NCI-H226 (cell line): ENCODE results near the gene APPBP2.
"Not testable (repeated sequence)": the region's sequence is repeated elsewhere in the genome, so short reads cannot be mapped to it uniquely, and the experiment has no call there.

Source experiments
- DNase-seq: peaks from one replicate; pipeline ENCODE4 v3.0.0-alpha.2; 2015

Gene APPBP2

DNA sequence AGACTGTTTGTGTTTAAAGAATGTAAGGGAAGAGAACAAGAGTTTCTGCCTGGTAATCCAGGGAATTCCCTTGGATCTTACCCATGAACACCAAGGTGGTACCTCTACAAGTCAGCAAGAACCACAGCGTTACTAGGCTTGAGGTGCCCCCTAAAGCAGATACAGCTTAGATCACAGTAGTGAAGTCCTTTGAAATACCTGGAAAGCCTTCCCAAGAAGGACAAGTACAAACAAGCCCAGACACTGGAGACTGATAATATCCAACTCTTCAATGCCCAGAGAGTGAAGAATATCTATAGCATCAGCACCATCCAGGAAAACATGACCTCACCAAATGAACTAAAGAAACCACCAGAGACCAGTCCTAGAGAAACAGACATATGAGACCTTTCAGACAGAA is 3.8 kb upstream of the APPBP2 start:
- no peak for DNase-seq

DNA sequence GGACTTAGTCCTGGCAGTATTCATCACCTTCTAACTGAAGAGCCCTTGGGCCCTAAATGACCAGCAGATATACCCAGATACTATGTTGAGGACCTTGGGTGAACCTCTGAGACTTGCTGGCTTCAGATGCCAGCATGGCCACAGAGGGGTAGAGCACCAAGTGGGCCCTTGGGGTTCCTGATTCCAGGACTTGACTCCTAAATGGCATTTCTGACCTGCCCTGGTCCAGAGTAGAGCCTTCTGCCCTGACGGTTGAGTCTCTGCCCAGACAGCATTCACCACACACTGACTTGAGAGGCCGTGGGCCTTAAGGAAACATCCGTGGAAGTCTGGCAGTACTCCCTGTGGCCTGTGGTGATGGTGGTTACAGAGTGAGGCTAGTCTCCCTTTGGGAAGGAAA is 2.8 kb upstream of the APPBP2 start:
- DNase-seq, result no peak

DNA sequence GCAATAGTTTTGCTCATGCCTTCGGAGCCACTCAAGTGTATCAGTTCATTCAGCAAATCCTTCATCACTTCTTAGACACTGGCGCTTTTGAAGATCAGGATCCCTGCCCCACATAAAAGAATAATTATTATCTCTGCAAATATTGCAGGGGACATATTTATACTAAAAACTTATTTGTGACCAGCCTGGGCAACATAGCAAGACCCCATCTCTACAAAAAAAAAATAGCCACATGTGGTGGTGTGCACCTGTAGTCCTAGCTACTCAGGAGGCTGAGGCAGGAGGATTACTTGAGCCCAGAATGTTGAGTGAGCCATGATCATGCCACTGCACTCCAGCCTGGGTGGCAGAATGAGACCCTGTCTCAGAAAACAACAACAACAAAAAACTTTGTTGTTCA is 1.7 kb upstream of the APPBP2 start:
- no peak for DNase-seq

DNA sequence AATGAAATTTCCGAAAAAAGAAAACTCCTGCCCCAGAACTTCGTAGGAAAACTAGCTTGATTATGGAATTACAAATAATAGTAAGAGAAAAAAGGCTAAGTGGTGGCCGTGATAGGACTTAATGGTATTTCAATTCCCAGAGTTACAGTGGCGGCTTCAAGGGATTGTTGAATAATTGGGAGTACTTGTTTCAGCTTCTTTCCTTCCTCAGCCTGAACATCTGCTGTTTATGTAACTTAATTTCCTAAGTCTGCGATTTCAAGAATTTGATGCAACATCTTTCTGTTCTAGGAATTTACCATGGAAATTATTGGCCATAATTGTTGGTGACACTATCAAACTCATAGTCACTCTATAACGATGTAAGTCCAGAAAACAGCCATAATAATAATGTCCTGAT is 684 bp upstream of the APPBP2 start:
- DNase-seq, result no peak

DNA sequence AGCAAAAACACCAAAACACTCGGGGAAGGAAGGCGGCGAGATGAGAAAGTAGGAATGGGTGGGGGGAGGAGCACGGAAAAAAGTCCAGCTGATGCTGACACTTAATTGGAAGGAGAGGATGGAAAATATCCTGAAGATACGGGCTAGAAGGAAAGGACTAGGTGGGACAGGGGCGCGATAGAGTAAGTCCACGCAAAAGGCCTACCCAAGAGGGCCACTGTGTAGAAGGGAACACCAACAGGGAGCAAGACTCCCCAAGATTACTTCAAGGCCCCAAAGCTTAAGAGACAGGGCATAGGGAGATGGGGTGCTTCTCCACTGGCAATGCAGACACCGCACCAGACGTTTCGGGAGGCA is 736 bp downstream of the APPBP2 start:
- no peak for DNase-seq

DNA sequence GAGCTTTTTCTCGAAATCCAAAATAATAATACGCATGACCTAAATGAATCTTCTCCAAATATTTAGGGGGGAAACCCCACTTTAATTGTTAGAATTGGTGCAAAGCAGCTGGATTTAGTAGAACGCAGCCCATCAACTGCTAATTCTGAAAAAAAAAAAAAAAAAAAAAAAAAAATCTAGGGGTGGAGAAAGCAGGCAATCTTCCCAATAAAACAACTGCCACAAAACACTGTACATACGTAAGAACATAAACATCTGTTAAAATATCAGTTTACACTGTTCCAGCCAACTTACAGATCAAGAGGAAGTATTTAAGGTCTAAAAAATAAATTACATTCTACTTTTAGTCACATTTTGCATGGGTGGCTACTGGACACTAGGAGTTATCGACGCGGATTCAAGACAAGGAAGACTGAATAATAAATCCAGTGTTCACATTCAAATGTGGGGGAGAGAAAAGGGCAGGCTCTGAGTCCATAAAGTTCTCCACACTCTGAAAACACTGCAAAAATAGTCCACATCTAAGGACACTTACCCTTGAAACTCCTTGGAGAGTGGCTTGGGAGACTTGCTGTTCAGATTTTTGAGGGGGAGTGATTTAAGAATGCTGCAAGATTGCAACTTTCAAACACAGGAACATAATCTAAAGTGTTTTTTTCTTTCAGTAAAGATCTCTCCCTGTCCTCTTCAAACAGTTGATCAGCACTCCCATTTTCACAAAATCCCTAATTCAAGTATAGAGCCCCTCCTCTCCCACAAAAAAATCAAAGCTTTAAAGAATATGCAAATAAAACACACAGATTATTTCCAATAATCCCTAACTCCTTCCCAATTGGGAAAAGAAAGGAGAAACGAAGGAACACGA is 1.3 kb downstream of the APPBP2 start:
- no peak for DNase-seq

DNA sequence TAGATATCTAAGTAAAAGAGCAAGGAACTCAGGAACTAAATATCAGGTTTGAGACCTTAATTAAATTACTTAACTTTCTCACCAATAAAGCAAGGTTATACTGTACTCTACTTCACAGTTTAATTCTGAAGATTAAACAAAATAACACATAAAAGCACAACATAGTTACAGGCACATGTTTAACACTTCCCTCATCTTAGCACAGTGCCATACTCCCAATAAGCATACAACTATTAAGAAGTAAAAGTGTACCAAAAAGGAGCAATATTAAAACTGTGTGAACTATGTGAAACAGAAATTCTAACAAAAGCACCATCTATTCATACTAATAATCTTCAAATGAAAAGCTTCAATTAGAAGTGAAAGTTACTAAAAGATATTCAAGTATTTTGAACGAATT is 2.2 kb downstream of the APPBP2 start:
- DNase-seq, result no peak

DNA sequence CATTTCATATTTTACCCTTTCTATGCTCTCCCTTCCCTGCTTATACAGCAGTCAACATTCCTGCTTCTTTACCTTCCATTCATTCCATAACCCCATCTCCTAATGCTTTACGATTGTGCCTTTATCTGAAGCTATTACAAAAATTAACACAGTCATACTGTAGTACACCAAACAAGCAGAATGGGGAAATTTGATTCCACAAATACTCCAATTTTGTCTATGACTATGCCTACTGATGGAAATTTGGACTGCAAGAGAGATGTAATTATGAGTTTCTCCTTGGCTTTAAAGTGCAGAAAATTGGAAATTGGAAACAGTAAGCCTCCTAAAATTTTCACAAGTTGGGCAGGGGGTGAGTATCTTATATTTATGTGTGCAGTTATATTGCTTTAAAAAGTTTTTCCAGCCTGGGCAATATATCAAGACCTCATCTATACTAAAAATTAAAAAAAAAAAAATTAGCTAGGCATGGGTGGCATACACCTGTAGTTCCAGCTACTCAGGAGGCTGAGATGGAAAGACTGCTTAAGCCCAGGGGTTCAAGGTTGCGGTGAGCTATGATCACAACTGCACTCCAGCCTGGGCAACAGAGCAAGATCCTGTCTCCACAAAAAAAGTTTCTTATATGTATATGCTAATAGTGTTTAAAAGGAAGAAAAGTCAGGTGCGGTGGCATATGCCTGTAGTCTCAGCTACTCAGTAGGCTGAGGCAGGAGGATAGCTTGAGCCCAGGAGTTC is 3.0 kb downstream of the APPBP2 start:
- no peak for DNase-seq

DNA sequence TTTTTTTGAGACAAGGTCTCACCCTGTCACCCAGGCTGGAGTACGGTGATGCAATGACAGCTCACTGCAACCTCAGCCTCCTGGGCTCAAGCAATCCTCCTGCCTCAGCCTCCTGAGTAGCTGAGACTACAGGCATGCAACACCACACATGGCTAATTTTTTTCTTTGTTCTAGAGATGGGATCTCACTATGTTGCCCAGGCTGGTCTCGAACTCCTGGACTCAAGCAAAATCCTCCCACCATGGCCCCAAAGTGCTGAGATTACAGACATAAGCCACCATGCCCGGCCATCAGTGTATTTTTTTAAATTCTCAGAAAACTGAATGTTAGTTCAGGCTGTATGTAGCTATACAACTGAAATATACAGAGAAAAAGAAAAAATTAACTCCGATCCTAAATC is 6.2 kb downstream of the APPBP2 start:
- DNase-seq, result no peak

DNA sequence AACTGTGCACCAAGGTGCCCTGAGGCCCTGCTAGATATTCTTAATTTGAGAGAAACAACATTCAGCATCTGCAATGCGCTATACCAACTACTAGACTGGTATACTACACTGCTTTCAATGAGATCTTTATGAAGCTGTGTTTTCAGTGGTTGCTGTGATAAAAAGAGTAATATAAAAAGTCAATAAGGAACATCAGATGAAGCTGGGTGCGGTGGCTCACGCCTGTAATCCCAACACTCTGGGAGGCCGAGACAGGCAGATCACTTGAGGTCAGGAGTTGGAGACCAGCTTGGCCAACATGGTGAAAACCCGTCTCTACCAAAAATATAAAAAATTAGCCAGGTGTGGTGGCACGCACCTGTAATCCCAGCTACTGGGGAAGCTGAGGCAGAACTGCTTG is 10.4 kb downstream of the APPBP2 start:
- DNase-seq, result not testable (repeated sequence)

DNA sequence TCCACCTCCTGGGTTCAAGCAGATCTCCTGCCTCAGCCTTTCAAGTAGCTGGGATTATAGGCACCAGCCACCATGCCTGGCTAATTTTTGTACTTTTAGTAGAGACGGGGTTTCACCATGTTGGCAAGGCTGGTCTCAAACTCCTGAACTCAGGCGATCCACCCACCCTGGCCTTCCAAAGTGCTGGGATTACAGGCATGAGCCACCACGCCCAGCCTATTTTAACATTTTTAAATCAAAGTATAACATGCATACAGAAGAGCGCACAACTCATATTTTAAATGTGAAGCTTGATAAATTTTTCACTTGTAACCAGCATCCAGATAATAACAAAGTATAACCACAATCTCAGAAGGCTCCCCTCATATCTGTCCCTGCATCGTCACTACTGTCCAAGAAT is 10.8 kb downstream of the APPBP2 start:
- not testable (repeated sequence) for DNase-seq

DNA sequence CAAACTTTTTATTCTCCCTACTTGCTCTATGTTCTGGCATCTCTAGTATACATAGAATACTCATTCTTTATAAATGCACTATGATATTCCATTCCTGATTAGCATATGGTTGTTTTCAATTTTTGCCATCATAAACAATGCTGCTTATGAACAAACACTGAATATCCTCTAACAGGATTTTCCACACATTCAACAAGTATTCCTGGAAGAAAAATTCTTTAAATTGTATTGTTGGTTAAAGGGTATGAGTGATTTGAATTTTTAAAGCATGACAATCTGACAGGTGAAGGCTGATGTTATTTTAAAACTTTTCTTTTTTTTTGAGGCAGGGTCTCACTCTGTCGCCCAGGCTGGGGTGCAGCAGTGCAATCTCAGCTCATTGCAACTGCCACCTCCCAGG is 11.5 kb downstream of the APPBP2 start:
- DNase-seq, result no peak

DNA sequence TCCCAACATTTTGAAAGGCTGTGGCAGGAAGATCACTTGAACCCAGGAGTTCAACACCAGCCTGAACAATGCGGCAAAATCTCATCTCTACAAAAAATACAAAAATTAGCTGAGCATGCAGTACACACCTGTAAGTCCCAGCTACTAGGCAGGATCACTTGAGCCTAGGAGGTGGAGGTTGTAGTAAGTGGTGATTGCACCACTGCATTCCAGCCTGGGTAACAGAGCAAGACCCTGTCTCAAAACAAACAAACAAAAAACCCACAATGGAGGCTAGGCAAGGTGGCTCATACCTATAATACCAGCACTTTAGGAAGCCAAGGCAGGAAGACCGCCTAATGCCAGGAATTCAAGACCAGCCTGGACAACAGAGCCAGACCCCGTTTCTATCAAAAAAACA is 12.0 kb downstream of the APPBP2 start:
- DNase-seq, result no peak

DNA sequence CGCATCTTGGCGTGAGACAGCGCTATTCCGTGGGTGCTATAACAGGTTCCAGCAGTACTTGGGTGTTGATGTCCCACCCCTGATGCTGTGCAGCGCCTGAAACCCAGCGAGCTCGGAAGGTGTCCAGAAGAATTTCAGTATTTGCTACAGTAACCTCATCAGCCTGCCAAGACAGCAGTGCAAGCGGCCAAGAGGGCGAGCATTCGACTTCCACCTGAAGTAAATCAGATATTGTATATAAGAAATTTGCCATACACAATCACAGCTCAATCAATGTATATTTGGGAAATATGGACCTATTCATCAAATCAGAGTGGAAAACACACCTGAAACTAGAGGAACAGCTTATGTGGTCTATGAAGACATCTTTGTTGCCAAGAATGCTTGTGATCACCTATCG is 13.0 kb downstream of the APPBP2 start:
- DNase-seq, result no peak

DNA sequence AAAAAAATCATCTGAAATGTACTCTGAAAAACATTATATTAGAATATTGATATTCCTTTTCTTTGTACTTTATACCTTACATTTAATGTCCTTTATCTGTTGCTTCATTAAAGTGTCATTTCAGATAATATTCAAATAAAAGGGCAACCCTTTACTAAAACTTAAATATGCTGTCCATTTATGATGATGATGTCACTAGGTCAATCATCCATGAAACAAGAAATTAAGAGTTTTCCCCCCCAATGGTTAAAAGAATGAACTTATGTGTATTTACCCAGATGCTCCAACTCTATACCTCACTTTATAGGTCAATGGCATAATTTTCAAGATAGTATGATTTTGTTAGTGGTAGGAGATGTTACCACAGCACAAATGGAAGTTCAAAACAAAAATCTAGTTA is 15.3 kb downstream of the APPBP2 start:
- no peak for DNase-seq

DNA sequence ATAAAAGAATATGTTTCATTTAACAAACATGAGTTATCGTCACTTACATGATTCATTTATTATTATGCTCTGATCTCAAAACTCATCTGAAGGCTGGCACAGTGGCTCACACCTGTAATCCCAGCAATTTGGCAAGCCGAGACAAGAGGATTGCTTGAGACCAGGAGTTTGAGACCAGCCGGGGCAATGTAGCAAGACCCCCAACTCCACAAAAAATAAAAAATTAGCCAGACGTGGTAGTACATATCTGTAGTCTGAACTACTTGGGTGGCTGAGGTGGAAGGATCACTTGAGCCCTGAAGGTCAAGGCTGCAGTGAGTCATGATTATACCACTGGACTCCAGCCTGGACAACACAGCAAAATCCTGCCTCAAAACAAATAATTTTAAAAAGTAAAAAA is 16.0 kb downstream of the APPBP2 start:
- no peak for DNase-seq

DNA sequence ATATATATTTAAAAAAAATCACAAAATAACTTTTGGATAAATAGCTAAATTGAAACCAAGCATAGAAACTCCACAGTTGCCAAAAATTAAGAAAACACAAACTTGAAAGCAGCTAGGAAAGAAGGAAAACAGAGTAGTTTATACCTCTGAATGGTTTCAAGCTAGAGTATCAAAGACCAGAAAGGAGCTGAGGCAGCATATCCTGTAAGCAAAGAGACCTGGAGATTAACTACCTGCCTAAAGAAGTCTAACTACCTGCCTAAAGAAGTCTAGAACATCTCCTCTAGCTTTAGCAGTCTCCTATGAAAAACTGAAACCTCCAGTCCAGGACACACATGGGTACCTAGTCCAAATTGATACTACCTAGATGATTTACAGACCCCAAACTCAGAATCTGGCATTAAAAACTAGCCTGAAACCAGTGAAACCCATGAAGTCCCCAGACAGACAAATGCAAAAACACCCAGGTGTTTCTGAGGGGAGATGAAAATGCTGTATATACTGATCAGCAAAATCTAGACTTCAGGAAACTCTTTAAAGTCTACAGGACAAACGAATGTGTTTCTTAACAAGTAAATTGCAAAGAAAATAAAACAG is 17.6 kb downstream of the APPBP2 start:
- DNase-seq, result no peak

DNA sequence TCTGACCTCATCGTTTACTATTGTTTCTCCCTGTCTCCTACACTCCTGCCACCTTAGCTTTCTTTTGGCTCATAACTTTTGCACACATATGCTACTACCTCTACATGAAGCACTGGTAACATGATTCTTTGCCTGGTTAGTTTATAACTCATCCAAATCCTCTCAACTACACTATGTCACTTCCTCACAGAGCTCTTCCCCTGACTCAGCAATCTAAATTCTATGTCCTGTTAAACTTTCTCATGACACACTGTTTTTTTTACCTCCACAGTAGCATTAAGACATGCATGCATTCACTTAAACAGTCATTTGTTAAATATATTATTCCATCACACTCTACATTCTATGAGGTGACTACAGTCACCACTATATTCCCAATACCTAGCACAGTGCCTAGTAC is 19.7 kb downstream of the APPBP2 start:
- DNase-seq, result peak; percentile 72

DNA sequence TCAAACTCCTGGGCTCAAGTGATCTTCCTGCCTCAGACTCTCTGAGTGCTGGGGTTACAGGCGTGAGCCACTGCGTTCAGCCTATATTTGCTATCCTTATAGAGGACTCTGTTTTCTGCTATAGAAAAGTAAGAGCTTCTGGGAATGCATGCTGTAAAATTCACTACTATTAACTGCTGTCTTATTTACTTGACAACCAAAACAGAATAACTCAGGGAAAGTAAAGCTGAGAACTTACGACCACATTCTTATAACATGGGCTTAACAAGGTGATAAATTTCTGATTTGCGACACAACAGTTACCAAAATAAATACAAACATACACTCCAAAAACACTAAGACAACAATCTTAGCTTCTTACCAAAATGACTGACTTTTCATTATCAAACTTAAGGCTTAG is 23.9 kb downstream of the APPBP2 start:
- DNase-seq, result no peak

DNA sequence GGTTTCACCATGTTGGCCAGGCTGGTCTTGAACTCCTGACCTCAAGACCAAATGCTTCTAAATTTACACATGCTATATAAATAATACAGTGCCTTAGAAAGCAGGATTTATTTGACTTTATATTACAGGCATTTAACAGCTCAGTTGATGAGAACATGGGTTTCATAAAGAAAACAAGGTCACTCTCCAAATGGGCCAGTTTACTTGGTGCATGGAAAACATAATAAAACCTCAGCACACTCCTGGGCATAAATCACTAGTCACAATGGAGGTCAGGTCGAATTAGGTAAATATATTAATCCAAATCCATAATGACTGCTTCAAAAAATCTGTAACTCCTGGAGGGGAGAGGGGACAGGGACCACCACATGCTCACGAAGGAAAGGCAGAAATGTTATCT is 24.5 kb downstream of the APPBP2 start:
- no peak for DNase-seq

DNA sequence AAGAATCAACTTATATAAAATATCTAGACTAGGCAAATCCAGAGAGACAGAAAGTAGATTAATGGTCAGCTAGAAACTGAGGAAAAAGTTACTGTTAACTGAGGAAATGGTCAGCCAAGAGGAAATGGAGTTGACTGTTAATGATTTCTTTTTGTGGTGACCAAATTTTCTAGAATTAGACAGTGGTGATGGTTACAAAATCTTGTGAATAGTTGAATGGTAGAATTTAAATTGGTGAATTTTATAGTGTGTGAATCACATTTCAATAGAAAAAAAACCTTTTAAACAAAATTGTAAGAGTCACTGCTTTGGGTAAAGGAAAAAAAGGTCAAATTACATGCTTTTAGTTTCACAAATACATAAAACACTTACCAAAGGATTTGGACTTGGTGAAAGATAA is 30.0 kb downstream of the APPBP2 start:
- no peak for DNase-seq

DNA sequence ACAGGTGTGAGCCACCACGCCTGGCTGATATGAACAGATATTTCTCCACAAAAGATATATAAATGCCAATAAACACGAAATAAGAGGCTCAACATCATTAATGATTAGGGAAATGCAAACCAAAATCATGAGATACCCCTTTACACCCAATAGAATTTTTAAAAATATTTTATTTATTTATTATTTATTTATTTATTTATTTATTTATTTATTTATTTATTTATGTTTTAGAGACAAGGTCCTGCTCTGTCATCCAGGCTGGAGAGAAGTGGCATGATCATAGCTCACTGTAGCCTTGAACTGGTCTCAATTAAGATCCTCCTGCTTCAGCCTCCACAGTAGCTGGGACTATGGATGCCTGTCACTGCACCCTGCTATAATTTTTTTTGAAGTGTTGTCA is 30.8 kb downstream of the APPBP2 start:
- no peak for DNase-seq

DNA sequence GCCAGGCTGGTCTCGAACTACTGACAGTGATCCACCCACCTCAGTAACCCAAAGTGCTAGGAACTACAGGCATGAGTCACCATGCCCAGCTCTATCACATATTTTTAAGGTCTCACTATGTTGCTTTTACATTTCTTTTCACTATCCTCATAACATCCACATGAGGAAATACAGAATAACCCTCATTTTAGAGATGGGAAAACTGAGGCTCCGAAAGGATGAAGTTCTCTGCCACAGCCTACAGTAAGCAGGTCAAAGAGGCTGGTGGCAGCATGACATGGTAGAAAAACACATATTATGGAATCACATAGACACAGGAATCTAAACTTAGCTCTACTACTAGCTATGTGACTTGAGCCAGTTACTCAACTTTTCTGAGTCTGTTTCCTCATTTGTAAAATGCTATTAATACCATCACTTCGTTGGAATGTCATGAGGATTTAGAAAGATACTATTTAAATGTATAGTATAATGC is 32.2 kb downstream of the APPBP2 start:
- peak; percentile 14 for DNase-seq

DNA sequence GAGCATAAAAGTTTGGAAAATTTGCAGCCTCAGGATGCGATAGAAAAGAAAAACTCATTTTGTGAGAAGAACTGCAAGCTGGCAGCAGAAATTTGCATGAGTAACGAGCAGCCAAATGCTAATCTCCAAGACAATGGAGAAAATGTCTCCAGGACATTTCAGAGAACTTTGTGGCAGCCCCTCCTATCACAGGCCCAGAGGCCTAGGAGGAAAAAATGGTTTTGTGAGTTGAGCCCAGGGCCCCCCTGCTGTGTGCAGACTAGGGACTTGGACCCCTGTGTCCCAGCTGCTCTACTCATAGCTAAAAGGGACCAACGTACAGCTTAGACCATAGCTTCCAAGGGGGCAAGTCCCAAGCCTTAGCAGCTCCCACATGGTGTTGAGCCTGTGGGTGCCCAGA is 34.3 kb downstream of the APPBP2 start:
- DNase-seq, result no peak
